Activated CD4-positive, alpha-beta T cell treated with anti-CD3 and anti-CD28 coated beads for 36 hours (primary cell): ENCODE results near the gene UGT1A4. TPM values are rescaled to one million over a fixed set of nuclear protein-coding genes. Genes with fewer than 3 reads are reported as not detected.

Source experiments
- ATAC-seq: fragments of 200-7000 bp; cut with Tn5 transposase; one replicate; pipeline ENCODE4 v1.10.0; 2021; ENCODE audit warnings: mild to moderate bottlenecking, moderate library complexity
- CTCF ChIA-PET: fragments of 350-600 bp; sonication (Branson Sonifier 250); formaldehyde crosslinking; loops from one replicate; lab custom pipeline; 2021; ENCODE audit warnings: antibody characterized with exemption; lab: Charles Lee
- POLR2A ChIA-PET: fragments of 350-600 bp; sonication (Branson Sonifier 250); formaldehyde crosslinking; loops from one replicate; lab custom pipeline; 2021; ENCODE audit warnings: antibody characterized with exemption, inconsistent platforms; lab: Charles Lee
- DNase-seq: peaks from one replicate; pipeline ENCODE4 v3.0.0-alpha.2; 2020
- H3K27ac Mint-ChIP-seq: one replicate; pipeline ENCODE4 v1.8.0; 2021; ENCODE audit warnings: mixed read lengths
- H3K27me3 Mint-ChIP-seq: one replicate; pipeline ENCODE4 v1.8.0; 2021; ENCODE audit warnings: mixed read lengths
- H3K36me3 Mint-ChIP-seq: one replicate; pipeline ENCODE4 v1.8.0; 2021; ENCODE audit warnings: low read depth, mixed read lengths
- H3K4me1 Mint-ChIP-seq: one replicate; pipeline ENCODE4 v1.8.0; 2021; ENCODE audit warnings: mixed read lengths
- H3K4me3 Mint-ChIP-seq: one replicate; pipeline ENCODE4 v1.8.0; 2021; ENCODE audit warnings: mild to moderate bottlenecking, moderate library complexity, mixed read lengths
- H3K9me3 Mint-ChIP-seq: one replicate; pipeline ENCODE4 v1.8.0; 2021; ENCODE audit warnings: low read depth, mixed read lengths
- intact Hi-C, 2 experiments: fragments of 100-400 bp; cut with DNase I in 1 of 2; cut with micrococcal nuclease in 1 of 2; formaldehyde crosslinking; loops; one replicate each; pipeline versions ENCODE4 v1.14.2 to v1.15.1; 2022 to 2024; cut with DNase I, micrococcal nuclease
- total RNA-seq, 2 experiments: library from RNA; stranded (reverse); gene quantifications; one replicate each; pipeline ENCODE4 v1.2.3, GENCODE V29; 2021

UGT1A4 gene
- total RNA-seq, 2 experiments from 2014 or later = not detected

DNA sequence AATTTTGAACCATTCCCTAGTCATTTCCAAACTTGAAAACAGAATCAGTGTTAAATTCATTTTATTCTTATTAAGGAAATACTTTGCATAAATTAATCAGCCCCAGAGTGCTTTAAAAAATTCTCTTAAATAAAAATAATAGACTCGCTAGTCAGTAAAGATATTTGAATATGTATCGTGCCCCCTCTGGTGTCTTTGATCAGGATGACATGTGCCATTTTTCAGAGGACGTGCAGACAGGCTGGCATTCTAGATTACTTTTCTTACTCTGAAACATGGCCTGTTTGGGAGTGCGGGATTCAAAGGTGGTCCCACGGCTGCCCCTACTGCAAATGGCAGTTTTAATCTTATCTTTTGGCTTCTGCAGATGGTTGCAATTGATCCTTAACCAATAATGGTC is 54.0 kb downstream of the UGT1A4 start:
- H3K36me3 Mint-ChIP-seq = no peaks in the 10 kb centered on the region
- no peaks in the 10 kb centered on the region for H3K4me1 Mint-ChIP-seq
- intact Hi-C loops = no loop called here
- DNase-seq (no peak), ATAC-seq (no peak)
- H3K9me3 Mint-ChIP-seq = peaks cover 14% of the 10 kb centered on the region
- H3K27ac Mint-ChIP-seq = no peak overlapping the region
- peaks cover 9% of the 10 kb centered on the region for H3K27me3 Mint-ChIP-seq
- CTCF ChIA-PET = no interaction called here
- no peak overlapping the region for H3K4me3 Mint-ChIP-seq
- POLR2A ChIA-PET = no interaction called here

DNA sequence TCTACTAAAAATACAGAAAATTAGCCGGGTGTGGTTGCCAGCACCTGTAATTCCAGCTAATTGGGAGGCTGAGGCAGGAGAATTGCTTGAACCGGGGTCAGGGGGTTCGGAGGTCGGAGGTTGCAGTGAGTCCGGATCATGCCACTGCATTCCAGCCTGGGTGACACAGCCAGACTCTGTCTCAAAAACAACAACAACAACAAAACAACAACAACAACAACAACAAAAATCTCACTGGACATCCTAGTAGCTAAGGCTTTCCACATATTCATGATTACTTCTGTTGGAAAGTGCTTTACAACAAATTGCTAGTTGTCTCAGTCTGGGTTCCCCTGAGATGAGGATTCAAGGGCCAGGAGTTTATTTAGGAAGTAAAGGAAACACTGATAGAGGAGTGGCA is 55.3 kb downstream of the UGT1A4 start:
- H3K9me3 Mint-ChIP-seq = peaks cover 14% of the 10 kb centered on the region
- no peaks in the 10 kb centered on the region for H3K36me3 Mint-ChIP-seq
- CTCF ChIA-PET = interaction anchor here (0.5 kb wide), 1 partner anchor 1293 kb away, joined by 3 read pairs; no protein-coding TSS in a partner anchor
- no peak overlapping the region for H3K4me3 Mint-ChIP-seq
- POLR2A ChIA-PET = no interaction called here
- DNase-seq = no peak
- ATAC-seq = no peak
- intact Hi-C loops = no loop called here
- H3K27ac Mint-ChIP-seq = no peak overlapping the region
- peaks cover 12% of the 10 kb centered on the region for H3K27me3 Mint-ChIP-seq
- no peaks in the 10 kb centered on the region for H3K4me1 Mint-ChIP-seq

- Mint-ChIP-seq H3K4me3 (no peak overlapping the region), H3K9me3 (peaks cover 14% of the 10 kb centered on the region), H3K4me1 (no peaks in the 10 kb centered on the region), H3K27ac (no peak overlapping the region), H3K36me3 (no peaks in the 10 kb centered on the region), H3K27me3 (peaks cover 9% of the 10 kb centered on the region)
- intact Hi-C loops = no loop called here
- ATAC-seq (no peak), DNase-seq (no peak)
- POLR2A ChIA-PET = no interaction called here
- CTCF ChIA-PET = interaction anchor here (0.6 kb wide), 1 partner anchor 1254 kb away, joined by 3 read pairs; no protein-coding TSS in a partner anchor
Observed at GRCh38 chr2:233775414-233775813, 56.9 kb downstream of the UGT1A4 start.

DNA sequence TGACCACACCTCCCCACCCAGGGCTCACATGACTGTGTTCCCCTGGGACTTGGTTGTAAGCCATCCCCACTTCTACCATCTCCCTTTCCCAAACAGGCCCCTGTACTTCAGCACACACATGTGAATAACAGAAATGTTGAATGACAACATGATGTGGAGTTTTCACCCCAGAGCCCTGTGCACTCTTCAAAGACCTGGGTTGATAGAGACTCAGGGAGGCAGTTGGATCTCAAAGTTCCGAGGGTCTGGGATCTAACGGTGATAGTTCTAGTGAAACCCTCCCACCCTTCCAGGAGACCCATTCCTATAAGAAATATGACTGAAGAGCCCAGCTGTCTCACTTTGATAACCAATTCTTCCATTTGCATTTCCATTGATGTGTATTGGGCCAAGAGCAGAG is 59.5 kb downstream of the UGT1A4 start, which contains the start of gene MROH2A:
MROH2A (plus strand) TSS at position 301 of the 400 bp plus-strand sequence. CDS start 1,029 bp downstream, outside the sequence.
- ATAC-seq (no peak), DNase-seq (no peak)
- intact Hi-C loops = no loop called here
- Mint-ChIP-seq H3K9me3 (peaks cover 14% of the 10 kb centered on the region), H3K27ac (no peak within 1 kb of the TSS), H3K36me3 (no peaks in the 10 kb centered on the region), H3K4me1 (no peaks in the 10 kb centered on the region), H3K4me3 (no peak within 1 kb of the TSS), H3K27me3 (peaks cover 16% of the 10 kb centered on the region)
- ChIA-PET CTCF (no interaction called here), POLR2A (no interaction called here)

- Mint-ChIP-seq H3K27me3 (peaks cover 20% of the 10 kb centered on the region), H3K9me3 (peaks cover 14% of the 10 kb centered on the region), H3K27ac (no peak overlapping the region), H3K36me3 (no peaks in the 10 kb centered on the region), H3K4me1 (no peaks in the 10 kb centered on the region), H3K4me3 (no peak overlapping the region)
- no peak for ATAC-seq
- no peak for DNase-seq
- POLR2A ChIA-PET = interaction anchor here (0.6 kb wide), 1 partner anchor 295 kb away, joined by 5 read pairs; no protein-coding TSS in a partner anchor
- intact Hi-C loops = no loop called here
- CTCF ChIA-PET = interaction anchor here (0.7 kb wide), 1 partner anchor 722 kb away, joined by 3 read pairs; no protein-coding TSS in a partner anchor
Observed at GRCh38 chr2:233779722-233780121, 61.2 kb downstream of the UGT1A4 start.

- Mint-ChIP-seq H3K27me3 (peaks cover 18% of the 10 kb centered on the region), H3K4me1 (no peaks in the 10 kb centered on the region), H3K4me3 (no peak overlapping the region), H3K9me3 (peaks cover 9% of the 10 kb centered on the region), H3K36me3 (no peaks in the 10 kb centered on the region), H3K27ac (no peak overlapping the region)
- DNase-seq (no peak), ATAC-seq (no peak)
- intact Hi-C loops = no loop called here
- ChIA-PET CTCF (no interaction called here), POLR2A (no interaction called here)
Observed at GRCh38 chr2:233780771-233781170, 62.2 kb downstream of the UGT1A4 start.

DNA sequence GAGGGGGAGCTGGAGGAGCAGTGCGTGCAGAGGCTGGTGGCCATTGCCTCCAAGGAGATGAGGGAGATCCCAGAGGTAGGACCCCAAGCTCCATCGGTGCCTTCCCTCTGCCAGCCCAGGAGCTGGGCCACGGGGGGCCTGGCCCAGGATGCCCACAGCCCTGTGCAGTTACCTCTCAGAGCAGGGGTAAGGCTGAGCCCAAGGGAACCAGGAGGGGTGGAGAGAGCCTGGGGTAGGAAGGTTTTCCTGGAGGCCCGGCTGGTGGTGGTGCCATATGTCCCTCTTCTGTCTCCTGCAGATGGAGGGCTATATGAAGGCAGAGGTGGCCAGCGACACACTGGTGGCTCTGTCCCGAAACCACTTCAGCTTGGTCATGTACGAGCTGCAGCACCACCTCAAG is 71.0 kb downstream of the UGT1A4 start:
- ChIA-PET POLR2A (no interaction called here), CTCF (no interaction called here)
- H3K27ac Mint-ChIP-seq = no peak overlapping the region
- no peak for DNase-seq
- ATAC-seq = no peak
- no peak overlapping the region for H3K4me3 Mint-ChIP-seq
- H3K27me3 Mint-ChIP-seq = peaks cover 6% of the 10 kb centered on the region
- no peaks in the 10 kb centered on the region for H3K4me1 Mint-ChIP-seq
- no peaks in the 10 kb centered on the region for H3K36me3 Mint-ChIP-seq
- intact Hi-C loops = no loop called here
- H3K9me3 Mint-ChIP-seq = peaks cover 5% of the 10 kb centered on the region

DNA sequence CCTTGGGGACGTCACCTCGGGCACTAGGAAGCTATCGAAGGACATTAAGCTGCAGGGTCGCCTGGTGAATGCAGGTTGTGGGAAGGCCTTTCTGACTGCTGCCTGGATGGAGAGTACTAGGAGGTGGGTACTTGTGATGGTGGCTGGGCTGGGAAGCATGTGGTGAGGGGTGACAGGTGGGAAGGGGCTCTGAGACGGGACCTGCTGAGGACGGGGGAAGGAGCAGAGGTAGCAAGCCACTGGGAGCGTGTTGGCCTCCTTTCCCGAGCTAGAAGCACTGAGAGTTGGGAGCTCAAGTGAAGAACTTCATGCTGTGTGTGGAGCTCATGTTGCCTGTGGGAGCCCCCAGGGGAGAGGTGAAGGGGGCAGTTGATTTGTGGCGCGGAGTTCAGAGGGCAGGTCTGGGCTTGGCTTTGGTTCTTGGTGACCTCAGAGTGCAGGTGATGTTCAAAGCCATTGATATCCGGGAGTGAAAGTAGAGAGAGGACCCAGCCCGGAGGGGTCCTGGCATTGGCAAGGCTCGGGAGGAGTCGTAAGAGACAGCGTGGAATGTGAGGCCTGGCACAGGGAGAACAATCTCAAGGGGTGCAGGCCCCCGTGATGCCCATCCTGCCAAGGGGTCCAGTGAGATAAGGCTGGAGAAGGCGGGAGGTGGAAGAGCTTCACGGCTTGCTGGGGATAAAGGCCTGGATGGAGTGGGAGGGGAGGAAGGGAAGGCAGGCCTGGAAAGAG is 72.8 kb downstream of the UGT1A4 start:
- no peak overlapping the region for H3K27ac Mint-ChIP-seq
- POLR2A ChIA-PET = no interaction called here
- H3K9me3 Mint-ChIP-seq = peaks cover 2% of the 10 kb centered on the region
- intact Hi-C loops = no loop called here
- peaks cover 2% of the 10 kb centered on the region for H3K27me3 Mint-ChIP-seq
- CTCF ChIA-PET = no interaction called here
- no peaks in the 10 kb centered on the region for H3K36me3 Mint-ChIP-seq
- H3K4me3 Mint-ChIP-seq = no peak overlapping the region
- no peaks in the 10 kb centered on the region for H3K4me1 Mint-ChIP-seq
- ATAC-seq (no peak), DNase-seq (no peak)

- no peak for ATAC-seq
- H3K27me3 Mint-ChIP-seq = no peaks in the 10 kb centered on the region
- no peaks in the 10 kb centered on the region for H3K4me1 Mint-ChIP-seq
- ChIA-PET CTCF (no interaction called here), POLR2A (no interaction called here)
- DNase-seq = no peak
- intact Hi-C loops = no loop called here
- H3K9me3 Mint-ChIP-seq = no peaks in the 10 kb centered on the region
- no peak overlapping the region for H3K27ac Mint-ChIP-seq
- H3K36me3 Mint-ChIP-seq = no peaks in the 10 kb centered on the region
- H3K4me3 Mint-ChIP-seq = no peak overlapping the region
Observed at GRCh38 chr2:233791883-233792329, 73.4 kb downstream of the UGT1A4 start.

- intact Hi-C loops = no loop called here
- no peak for ATAC-seq
- no peak overlapping the region for H3K27ac Mint-ChIP-seq
- no peaks in the 10 kb centered on the region for H3K36me3 Mint-ChIP-seq
- H3K27me3 Mint-ChIP-seq = no peaks in the 10 kb centered on the region
- POLR2A ChIA-PET = no interaction called here
- H3K9me3 Mint-ChIP-seq = no peaks in the 10 kb centered on the region
- H3K4me1 Mint-ChIP-seq = no peaks in the 10 kb centered on the region
- H3K4me3 Mint-ChIP-seq = no peak overlapping the region
- DNase-seq = no peak
- CTCF ChIA-PET = no interaction called here
Observed at GRCh38 chr2:233792720-233793119, 74.2 kb downstream of the UGT1A4 start.

DNA sequence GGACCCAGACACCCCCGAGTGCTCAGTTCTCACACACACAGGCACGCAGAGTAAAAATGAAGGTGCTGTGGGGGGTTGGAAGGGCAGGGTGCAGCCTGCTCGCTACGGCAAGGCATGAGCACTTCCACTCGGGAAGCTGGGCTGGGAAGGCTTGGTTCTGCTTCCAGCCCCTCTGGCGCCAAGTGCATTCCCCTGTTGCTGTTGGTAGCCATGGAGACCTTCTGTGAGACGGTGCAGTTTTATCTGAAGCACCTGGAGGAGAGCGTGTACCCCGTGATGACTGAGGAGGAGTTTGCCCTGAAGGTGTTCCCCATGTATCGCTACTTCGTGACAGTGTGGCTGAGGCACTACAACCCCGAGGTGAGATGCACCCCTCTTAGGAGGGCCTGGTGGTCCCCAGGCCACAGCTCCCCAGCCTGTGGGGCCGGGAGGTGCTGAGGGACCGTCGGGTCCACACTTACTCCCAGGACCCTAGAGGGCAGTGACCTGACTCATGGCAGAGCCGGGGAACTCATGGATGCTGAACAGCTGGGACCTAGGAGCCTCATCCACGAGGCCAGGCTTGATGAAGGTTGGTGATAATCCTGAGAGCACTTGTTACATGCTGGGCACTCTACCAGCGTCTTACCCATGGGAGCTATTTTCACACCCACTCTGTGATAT is 75.1 kb downstream of the UGT1A4 start:
- Mint-ChIP-seq H3K4me1 (no peaks in the 10 kb centered on the region), H3K36me3 (no peaks in the 10 kb centered on the region), H3K27ac (no peak overlapping the region), H3K27me3 (no peaks in the 10 kb centered on the region), H3K4me3 (no peak overlapping the region), H3K9me3 (no peaks in the 10 kb centered on the region)
- ATAC-seq (no peak), DNase-seq (no peak)
- intact Hi-C loops = no loop called here
- ChIA-PET POLR2A (no interaction called here), CTCF (no interaction called here)

- Mint-ChIP-seq H3K27ac (no peak overlapping the region), H3K36me3 (no peaks in the 10 kb centered on the region), H3K4me3 (no peak overlapping the region), H3K27me3 (no peaks in the 10 kb centered on the region), H3K9me3 (no peaks in the 10 kb centered on the region), H3K4me1 (no peaks in the 10 kb centered on the region)
- ChIA-PET CTCF (no interaction called here), POLR2A (no interaction called here)
- DNase-seq = no peak
- intact Hi-C loops = no loop called here
- ATAC-seq = no peak
Observed at GRCh38 chr2:233794128-233794658, 75.7 kb downstream of the UGT1A4 start.
